Peyer's patch (tissue), 4 donors: ENCODE data around the gene HMMR.

Source experiments
- POLR2A ChIP-seq, 2 donors: fragments of 450-650 bp; IDR thresholded peaks; one replicate each; pipeline ENCODE4 v1.5.1; 2017; ENCODE audit warnings: antibody characterized with exemption in 2 of 2, mild to moderate bottlenecking in 2 of 2, moderate library complexity in 2 of 2
- TF ChIP-seq, protein P1 (sequence below), 6 experiments: fragments of 450-650 bp in 4 of 6; fragments of 200-600 bp in 2 of 6; sonication (generic) in 1 of 6; IDR thresholded peaks; one replicate each; pipeline ENCODE4 v1.5.1; 2017 to 2019; ENCODE audit warnings: antibody characterized with exemption in 6 of 6, mild to moderate bottlenecking in 3 of 6, moderate library complexity in 1 of 6

GRCh38 chr5:163424836-163425235, 35.6 kb upstream of the HMMR start:
- TF ChIP-seq, protein P1, sequence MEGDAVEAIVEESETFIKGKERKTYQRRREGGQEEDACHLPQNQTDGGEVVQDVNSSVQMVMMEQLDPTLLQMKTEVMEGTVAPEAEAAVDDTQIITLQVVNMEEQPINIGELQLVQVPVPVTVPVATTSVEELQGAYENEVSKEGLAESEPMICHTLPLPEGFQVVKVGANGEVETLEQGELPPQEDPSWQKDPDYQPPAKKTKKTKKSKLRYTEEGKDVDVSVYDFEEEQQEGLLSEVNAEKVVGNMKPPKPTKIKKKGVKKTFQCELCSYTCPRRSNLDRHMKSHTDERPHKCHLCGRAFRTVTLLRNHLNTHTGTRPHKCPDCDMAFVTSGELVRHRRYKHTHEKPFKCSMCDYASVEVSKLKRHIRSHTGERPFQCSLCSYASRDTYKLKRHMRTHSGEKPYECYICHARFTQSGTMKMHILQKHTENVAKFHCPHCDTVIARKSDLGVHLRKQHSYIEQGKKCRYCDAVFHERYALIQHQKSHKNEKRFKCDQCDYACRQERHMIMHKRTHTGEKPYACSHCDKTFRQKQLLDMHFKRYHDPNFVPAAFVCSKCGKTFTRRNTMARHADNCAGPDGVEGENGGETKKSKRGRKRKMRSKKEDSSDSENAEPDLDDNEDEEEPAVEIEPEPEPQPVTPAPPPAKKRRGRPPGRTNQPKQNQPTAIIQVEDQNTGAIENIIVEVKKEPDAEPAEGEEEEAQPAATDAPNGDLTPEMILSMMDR (IDR thresholded peaks at IDR 0.05): no peak
- TF ChIP-seq POLR2A (IDR thresholded peaks at IDR 0.05): no peak
